GM23338 (cell line): ENCODE measurements around the gene PRPF18. TPM values are rescaled to one million over a fixed set of nuclear protein-coding genes. Genes with fewer than 3 reads are reported as not detected.

ENCODE experiments used
- ATAC-seq: fragments of 200-7000 bp; cut with Tn5 transposase; 3 replicates; pipeline ENCODE4 v1.9.1; 2020
- DNase-seq: peaks from one replicate; pipeline ENCODE4 v3.0.0-alpha.2; 2015; ENCODE audit warnings: low spot score
- H2AFZ ChIP-seq: fragments of 200-600 bp; sonication (generic); 2 replicates; pipeline ENCODE4 v1.8.0; 2016; ENCODE audit warnings: antibody characterized with exemption, mild to moderate bottlenecking, moderate library complexity
- H3F3A ChIP-seq: fragments of 200-600 bp; sonication (generic); replicated peaks from 2 replicates; pipeline ENCODE4 v1.8.0; 2017; ENCODE audit warnings: antibody characterized with exemption, mixed run types, low read depth
- H3K27ac ChIP-seq: fragments of 200-600 bp; sonication (generic); 2 replicates; pipeline ENCODE4 v1.6.1; 2016; ENCODE audit warnings: low read depth
- H3K27me3 ChIP-seq: fragments of 200-600 bp; sonication (generic); 2 replicates; pipeline ENCODE4 v1.8.0; 2016; ENCODE audit warnings: mild to moderate bottlenecking, mixed run types, moderate library complexity; ENCODE audit not compliant: insufficient read depth
- H3K36me3 ChIP-seq: fragments of 200-600 bp; sonication (generic); 2 replicates; pipeline ENCODE4 v1.8.0; 2016; ENCODE audit warnings: mild to moderate bottlenecking; ENCODE audit not compliant: insufficient read depth
- H3K4me1 ChIP-seq: fragments of 200-600 bp; sonication (generic); 2 replicates; pipeline ENCODE4 v1.8.0; 2016; ENCODE audit warnings: mild to moderate bottlenecking, moderate library complexity; ENCODE audit not compliant: insufficient read depth
- H3K4me2 ChIP-seq: fragments of 200-600 bp; sonication (generic); 2 replicates; pipeline ENCODE4 v1.7.1; 2017; ENCODE audit warnings: mixed run types
- H3K4me3 ChIP-seq: fragments of 200-600 bp; sonication (generic); 2 replicates; pipeline ENCODE4 v1.6.1; 2016; ENCODE audit warnings: mixed run types
- H3K79me2 ChIP-seq: fragments of 200-600 bp; sonication (generic); replicated peaks from 2 replicates; pipeline ENCODE4 v1.8.0; 2017; ENCODE audit warnings: mild to moderate bottlenecking; ENCODE audit not compliant: insufficient read depth
- H3K9me2 ChIP-seq: fragments of 200-600 bp; sonication (generic); 2 replicates; pipeline ENCODE4 v1.8.0; 2017; ENCODE audit not compliant: insufficient read depth
- H4K20me1 ChIP-seq: fragments of 200-600 bp; sonication (generic); replicated peaks from 2 replicates; pipeline ENCODE4 v1.8.0; 2017; ENCODE audit warnings: mild to moderate bottlenecking; ENCODE audit not compliant: insufficient read depth
- H3K27ac Mint-ChIP-seq: 2 replicates; pipeline ENCODE4 v1.8.0; 2020; ENCODE audit warnings: inconsistent platforms, mild to moderate bottlenecking, moderate library complexity, mixed read lengths
- H3K27me3 Mint-ChIP-seq: 3 replicates; pipeline ENCODE4 v1.8.0; 2022; ENCODE audit warnings: low read depth, mild to moderate bottlenecking, moderate library complexity, mixed read lengths, inconsistent platforms; ENCODE audit not compliant: insufficient read depth, poor library complexity
- H3K36me3 Mint-ChIP-seq: 3 replicates; pipeline ENCODE4 v1.8.0; 2021; ENCODE audit warnings: low read depth, mild to moderate bottlenecking, inconsistent platforms, moderate library complexity, mixed read lengths
- H3K4me1 Mint-ChIP-seq: 3 replicates; pipeline ENCODE4 v1.8.0; 2020; ENCODE audit warnings: mild to moderate bottlenecking, inconsistent platforms, mixed read lengths
- H3K4me3 Mint-ChIP-seq: 3 replicates; pipeline ENCODE4 v1.8.0; 2021; ENCODE audit warnings: moderate library complexity, mild to moderate bottlenecking, inconsistent platforms, mixed read lengths
- H3K9me3 Mint-ChIP-seq: 3 replicates; pipeline ENCODE4 v1.8.0; 2020; ENCODE audit warnings: moderate library complexity, mild to moderate bottlenecking, inconsistent platforms, mixed read lengths
- CREB1 ChIP-seq: fragments of 250-450 bp; sonication (Bioruptor Pico); IDR thresholded peaks from 2 replicates; pipeline ENCODE4 v1.5.0; 2020; ENCODE audit warnings: low read depth, mild to moderate bottlenecking, moderate library complexity
- EZH2 ChIP-seq: fragments of 200-600 bp; sonication (generic); IDR thresholded peaks from one replicate; pipeline ENCODE4 v1.8.0; 2017; ENCODE audit warnings: antibody characterized with exemption, mild to moderate bottlenecking, low read depth; ENCODE audit not compliant: unreplicated experiment
- JUNB ChIP-seq: IDR thresholded peaks from one replicate; pipeline ENCODE4 v1.6.1; 2016; ENCODE audit warnings: antibody characterized with exemption; ENCODE audit not compliant: unreplicated experiment
- STAT1 ChIP-seq: IDR thresholded peaks from one replicate; pipeline ENCODE4 v1.6.1; 2016; ENCODE audit warnings: antibody characterized with exemption; ENCODE audit not compliant: unreplicated experiment
- ZNF114 ChIP-seq: fragments of 250-450 bp; sonication (Bioruptor Pico); IDR thresholded peaks from 2 replicates; pipeline ENCODE4 v1.5.0; 2020; ENCODE audit warnings: mild to moderate bottlenecking, moderate library complexity
- ZNF331 ChIP-seq: fragments of 250-450 bp; sonication (Bioruptor Pico); IDR thresholded peaks from 2 replicates; pipeline ENCODE4 v1.5.0; 2020; ENCODE audit warnings: low read depth, mild to moderate bottlenecking, moderate library complexity
- polyA plus RNA-seq: library from polyadenylated mRNA; unstranded; fragments of >200 nt; fragmentation: Nextera tagmentation; extraction: Ambion mirVana; gene quantifications from 2 replicates; pipeline ENCODE4 v1.2.1, GENCODE V29; 2016
- total RNA-seq: library from RNA; depleted of rRNA; stranded (reverse); fragments of >200 nt; shearing (Covaris generic); gene quantifications from 2 replicates; pipeline ENCODE4 v1.2.3, GENCODE V29; 2014
- TF ChIP-seq, protein P1 (sequence below): IDR thresholded peaks from one replicate; pipeline ENCODE4 v1.6.1; 2018; ENCODE audit warnings: antibody characterized with exemption; ENCODE audit not compliant: unreplicated experiment

Gene PRPF18
- total and polyA plus RNA-seq, 2 experiments from 2014 or later, result 15.1 to 17.2 TPM

DNA sequence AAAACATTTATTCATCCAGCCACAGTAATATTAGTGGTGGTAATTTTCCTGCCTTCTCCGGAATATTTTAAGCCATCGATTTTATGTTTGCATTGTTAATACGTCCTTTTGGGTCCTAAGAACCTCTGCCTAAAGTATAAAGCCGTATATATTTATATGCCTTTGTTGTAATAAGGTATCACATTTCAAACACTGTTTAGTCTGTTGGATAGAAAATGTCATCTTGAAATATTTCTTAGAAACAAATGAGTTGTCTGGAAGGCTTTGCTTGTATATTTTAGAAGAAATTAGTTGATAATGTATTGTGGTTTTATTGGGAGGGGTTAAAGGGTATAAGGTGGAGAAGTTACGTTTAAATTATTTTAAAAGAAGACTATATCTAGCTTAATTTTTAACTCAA lies 11.1 kb downstream of the PRPF18 start:
- TF ChIP-seq ZNF331 (CRISPR knock-in tag), result no peak
- TF ChIP-seq, protein P1, sequence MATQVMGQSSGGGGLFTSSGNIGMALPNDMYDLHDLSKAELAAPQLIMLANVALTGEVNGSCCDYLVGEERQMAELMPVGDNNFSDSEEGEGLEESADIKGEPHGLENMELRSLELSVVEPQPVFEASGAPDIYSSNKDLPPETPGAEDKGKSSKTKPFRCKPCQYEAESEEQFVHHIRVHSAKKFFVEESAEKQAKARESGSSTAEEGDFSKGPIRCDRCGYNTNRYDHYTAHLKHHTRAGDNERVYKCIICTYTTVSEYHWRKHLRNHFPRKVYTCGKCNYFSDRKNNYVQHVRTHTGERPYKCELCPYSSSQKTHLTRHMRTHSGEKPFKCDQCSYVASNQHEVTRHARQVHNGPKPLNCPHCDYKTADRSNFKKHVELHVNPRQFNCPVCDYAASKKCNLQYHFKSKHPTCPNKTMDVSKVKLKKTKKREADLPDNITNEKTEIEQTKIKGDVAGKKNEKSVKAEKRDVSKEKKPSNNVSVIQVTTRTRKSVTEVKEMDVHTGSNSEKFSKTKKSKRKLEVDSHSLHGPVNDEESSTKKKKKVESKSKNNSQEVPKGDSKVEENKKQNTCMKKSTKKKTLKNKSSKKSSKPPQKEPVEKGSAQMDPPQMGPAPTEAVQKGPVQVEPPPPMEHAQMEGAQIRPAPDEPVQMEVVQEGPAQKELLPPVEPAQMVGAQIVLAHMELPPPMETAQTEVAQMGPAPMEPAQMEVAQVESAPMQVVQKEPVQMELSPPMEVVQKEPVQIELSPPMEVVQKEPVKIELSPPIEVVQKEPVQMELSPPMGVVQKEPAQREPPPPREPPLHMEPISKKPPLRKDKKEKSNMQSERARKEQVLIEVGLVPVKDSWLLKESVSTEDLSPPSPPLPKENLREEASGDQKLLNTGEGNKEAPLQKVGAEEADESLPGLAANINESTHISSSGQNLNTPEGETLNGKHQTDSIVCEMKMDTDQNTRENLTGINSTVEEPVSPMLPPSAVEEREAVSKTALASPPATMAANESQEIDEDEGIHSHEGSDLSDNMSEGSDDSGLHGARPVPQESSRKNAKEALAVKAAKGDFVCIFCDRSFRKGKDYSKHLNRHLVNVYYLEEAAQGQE, result no peak

DNA sequence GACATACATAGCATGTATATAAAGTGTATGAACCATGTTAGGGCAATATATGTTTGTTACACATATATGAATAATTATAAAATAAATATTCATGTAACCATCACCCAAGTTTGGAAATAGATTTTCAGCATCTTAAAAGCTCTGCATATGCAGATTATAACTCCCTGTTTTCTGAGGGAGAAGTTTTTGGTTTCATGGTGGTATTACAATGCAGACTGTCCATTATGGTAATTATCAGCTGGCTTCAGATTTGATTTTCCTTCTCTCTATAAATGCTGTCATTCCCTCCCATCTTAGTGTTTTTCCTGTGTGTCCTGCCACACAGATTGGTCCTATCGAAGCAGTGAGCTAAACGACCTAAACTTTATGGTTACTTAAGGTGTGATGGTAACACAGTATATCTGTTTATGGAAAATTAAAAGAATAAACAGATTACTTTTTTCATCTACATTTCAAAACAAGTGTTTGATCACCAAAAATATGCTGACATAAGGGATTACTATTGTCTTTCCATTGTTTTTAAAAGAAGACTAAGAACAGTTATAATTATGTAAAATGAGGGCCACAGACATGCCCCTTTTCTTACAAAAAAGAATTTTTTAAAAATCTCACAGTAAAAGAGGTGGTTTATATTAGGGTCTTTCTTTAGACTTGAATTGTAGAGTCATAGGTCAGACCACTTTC lies 17.7 kb downstream of the PRPF18 start:
- H2AFZ ChIP-seq, result no peak overlapping the region
- H3K27ac Mint-ChIP-seq, result no peak overlapping the region
- 0 out of 2 replicates have a peak, but pooled peaks cover 8% of the 10 kb centered on the region for H3K4me1 ChIP-seq
- no peaks in the 10 kb centered on the region for H3K27me3 Mint-ChIP-seq
- H4K20me1 ChIP-seq, result no peaks in the 10 kb centered on the region; the same call in 1 of the 2 replicates
- no peak overlapping the region for H3K4me3 ChIP-seq
- H3K36me3 Mint-ChIP-seq, result peaks cover 8% of the 10 kb centered on the region; the same call in 2 of the 3 replicates
- no peak overlapping the region for H3K4me3 Mint-ChIP-seq
- no peaks in the 10 kb centered on the region for H3K27me3 ChIP-seq
- TF ChIP-seq ZNF331 (CRISPR knock-in tag) (no peak), JUNB (no peak), CREB1 (CRISPR knock-in tag) (no peak), ZNF114 (no peak), EZH2 (no peak), STAT1 (no peak)
- TF ChIP-seq, protein P1, result no peak
- no peak overlapping the region for H3K4me2 ChIP-seq
- H3K27ac ChIP-seq, result no peak overlapping the region
- H3K9me2 ChIP-seq, result no peaks in the 10 kb centered on the region
- H3K4me1 Mint-ChIP-seq, result peaks cover 11% of the 10 kb centered on the region; the same call in 2 of the 3 replicates
- no peaks in the 10 kb centered on the region for H3K36me3 ChIP-seq
- no peaks in the 10 kb centered on the region for H3F3A ChIP-seq
- H3K79me2 ChIP-seq, result no peaks in the 10 kb centered on the region
- DNase-seq (no peak), ATAC-seq (no peak)
- no peaks in the 10 kb centered on the region for H3K9me3 Mint-ChIP-seq

More for the DNA sequence above, 11.1 kb downstream of the PRPF18 start:
- Histone ChIP-seq H3K36me3 (no peaks in the 10 kb centered on the region), H3F3A (no peaks in the 10 kb centered on the region), H3K27me3 (no peaks in the 10 kb centered on the region), H2AFZ (no peak overlapping the region), H3K4me3 (no peak overlapping the region), H3K27ac (no peak overlapping the region), H3K79me2 (0 out of 2 replicates have a peak, but pooled peaks cover 7% of the 10 kb centered on the region), H3K9me2 (no peaks in the 10 kb centered on the region), H3K4me1 (no peaks in the 10 kb centered on the region), H3K4me2 (no peak overlapping the region), H4K20me1 (no peaks in the 10 kb centered on the region; the same call in 1 of the 2 replicates)
- DNase-seq (no peak), ATAC-seq (no peak)
- no peaks in the 10 kb centered on the region; the same call in 2 of the 3 replicates for H3K36me3 Mint-ChIP-seq
- H3K4me3 Mint-ChIP-seq, result no peak overlapping the region
- no peaks in the 10 kb centered on the region for H3K4me1 Mint-ChIP-seq
- H3K27ac Mint-ChIP-seq, result no peak overlapping the region
- no peaks in the 10 kb centered on the region for H3K9me3 Mint-ChIP-seq
- no peaks in the 10 kb centered on the region for H3K27me3 Mint-ChIP-seq
